A673 (cell line): ENCODE measurements around the gene ACSL4.

Experiments
- CTCF ChIP-seq: fragments of 300-800, 200-600 bp; sonication (generic); conservative IDR thresholded peaks from 2 replicates; pipeline ENCODE4 v1.5.1; 2017; ENCODE audit warnings: low read depth, mild to moderate bottlenecking, antibody characterized with exemption, low read length, moderate library complexity, mixed read lengths
- EZH2 ChIP-seq: fragments of 200-600 bp; sonication (generic); IDR thresholded peaks from 2 replicates; pipeline ENCODE4 v1.6.1; 2017; ENCODE audit warnings: borderline replicate concordance, low read depth, mild to moderate bottlenecking, mixed read lengths, antibody characterized with exemption, low read length; ENCODE audit not compliant: poor library complexity, severe bottlenecking

DNA sequence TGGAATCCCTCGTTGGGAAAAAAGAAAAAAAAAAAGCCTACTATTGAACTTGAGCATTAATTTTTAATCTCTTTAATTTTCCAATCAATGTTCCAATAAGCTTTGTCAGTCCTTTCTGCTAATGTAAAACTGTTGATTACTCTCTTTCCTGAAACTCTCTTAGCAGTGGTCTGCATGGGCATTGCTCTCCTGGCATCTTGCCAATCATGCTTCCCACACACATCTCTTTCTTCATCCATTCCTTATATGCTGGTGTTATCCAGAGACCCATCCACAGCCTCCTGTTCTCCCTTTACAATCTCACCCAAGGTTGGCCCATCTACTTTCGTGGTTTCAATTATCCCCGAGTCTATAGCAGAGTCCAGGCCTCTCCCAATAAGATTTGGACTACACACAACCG lies 76.3 kb downstream of the ACSL4 start:
- TF ChIP-seq CTCF: no peak
- TF ChIP-seq EZH2: no peak
